Measurements from ENCODE around the gene TPH1.
A peak's percentile ranks its signal among the peaks of the same experiment; 100 is the strongest.

Gene TPH1

DNA sequence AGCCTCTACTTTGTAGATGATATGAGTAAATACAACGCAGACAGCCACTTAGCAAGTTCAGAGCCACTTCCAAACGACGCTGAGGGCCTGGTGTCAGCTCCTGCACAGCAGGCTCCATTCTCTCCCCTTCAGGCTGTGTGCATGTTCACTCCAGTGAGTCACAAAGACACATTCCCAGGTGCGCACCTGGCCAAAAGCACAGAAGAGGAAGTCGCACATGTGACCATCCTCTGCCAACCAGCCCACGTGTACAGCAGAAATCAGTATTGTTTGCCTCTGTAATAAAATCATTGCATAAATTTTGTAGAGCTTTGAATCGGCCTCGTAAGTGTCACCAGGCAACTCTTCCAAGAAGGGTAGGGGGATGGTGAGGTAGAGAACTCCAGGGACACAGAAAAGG, 19.5 kb upstream of the TPH1 start:
- peaks cover 3% of the 10 kb centered on the region for H3K27me3 Mint-ChIP-seq (ENCODE audit: low read depth)
- no peaks in the 10 kb centered on the region for H3K9me3 Mint-ChIP-seq
- no peak overlapping the region for H3K27ac Mint-ChIP-seq
- peaks cover 12% of the 10 kb centered on the region for H3K4me1 Mint-ChIP-seq
- H3K36me3 Mint-ChIP-seq (ENCODE audit: low read depth), result no peaks in the 10 kb centered on the region
- TF ChIP-seq, protein P1, sequence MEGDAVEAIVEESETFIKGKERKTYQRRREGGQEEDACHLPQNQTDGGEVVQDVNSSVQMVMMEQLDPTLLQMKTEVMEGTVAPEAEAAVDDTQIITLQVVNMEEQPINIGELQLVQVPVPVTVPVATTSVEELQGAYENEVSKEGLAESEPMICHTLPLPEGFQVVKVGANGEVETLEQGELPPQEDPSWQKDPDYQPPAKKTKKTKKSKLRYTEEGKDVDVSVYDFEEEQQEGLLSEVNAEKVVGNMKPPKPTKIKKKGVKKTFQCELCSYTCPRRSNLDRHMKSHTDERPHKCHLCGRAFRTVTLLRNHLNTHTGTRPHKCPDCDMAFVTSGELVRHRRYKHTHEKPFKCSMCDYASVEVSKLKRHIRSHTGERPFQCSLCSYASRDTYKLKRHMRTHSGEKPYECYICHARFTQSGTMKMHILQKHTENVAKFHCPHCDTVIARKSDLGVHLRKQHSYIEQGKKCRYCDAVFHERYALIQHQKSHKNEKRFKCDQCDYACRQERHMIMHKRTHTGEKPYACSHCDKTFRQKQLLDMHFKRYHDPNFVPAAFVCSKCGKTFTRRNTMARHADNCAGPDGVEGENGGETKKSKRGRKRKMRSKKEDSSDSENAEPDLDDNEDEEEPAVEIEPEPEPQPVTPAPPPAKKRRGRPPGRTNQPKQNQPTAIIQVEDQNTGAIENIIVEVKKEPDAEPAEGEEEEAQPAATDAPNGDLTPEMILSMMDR (IDR thresholded peaks at IDR 0.05; ENCODE audit: unreplicated experiment in 3 of 3), result no peak
- no peak overlapping the region for H3K4me3 Mint-ChIP-seq

DNA sequence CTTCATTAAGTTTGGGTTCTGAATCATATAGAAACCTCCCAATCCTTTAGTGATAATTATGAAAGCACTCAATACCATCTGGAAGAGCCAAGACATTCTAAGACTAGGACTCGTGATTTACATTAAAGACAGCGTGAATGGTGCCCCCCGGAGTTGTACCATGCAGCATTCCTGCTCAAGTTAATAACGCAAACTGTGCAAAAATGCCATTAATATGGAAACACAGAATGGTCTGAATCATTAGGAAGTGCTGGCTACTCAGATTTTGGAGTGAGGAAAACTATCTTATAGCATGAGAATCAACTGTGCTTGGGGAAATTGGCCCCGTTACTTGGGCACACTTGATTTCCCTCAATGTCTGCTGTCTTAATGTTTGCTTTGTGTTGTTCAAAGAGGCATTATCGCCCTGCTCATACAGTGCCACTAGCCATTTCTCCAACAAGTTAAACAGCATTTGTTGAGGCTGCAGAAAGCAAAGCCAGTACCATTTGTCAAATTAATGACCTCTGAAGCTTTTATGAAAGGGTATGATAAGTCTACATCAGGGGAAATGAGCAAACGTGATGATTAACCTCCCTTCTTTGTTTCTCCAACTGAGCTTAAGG, 18.5 kb upstream of the TPH1 start:
- H3K27me3 Mint-ChIP-seq (ENCODE audit: low read depth), result peaks cover 2% of the 10 kb centered on the region
- H3K4me1 Mint-ChIP-seq, result peaks cover 12% of the 10 kb centered on the region
- TF ChIP-seq, protein P1 (IDR thresholded peaks at IDR 0.05; ENCODE audit: unreplicated experiment in 3 of 3), result no peak
- no peak overlapping the region for H3K4me3 Mint-ChIP-seq
- H3K9me3 Mint-ChIP-seq, result no peaks in the 10 kb centered on the region
- H3K36me3 Mint-ChIP-seq (ENCODE audit: low read depth), result no peaks in the 10 kb centered on the region
- H3K27ac Mint-ChIP-seq, result peak overlapping the region in 1 of 3 experiments; percentile 43

DNA sequence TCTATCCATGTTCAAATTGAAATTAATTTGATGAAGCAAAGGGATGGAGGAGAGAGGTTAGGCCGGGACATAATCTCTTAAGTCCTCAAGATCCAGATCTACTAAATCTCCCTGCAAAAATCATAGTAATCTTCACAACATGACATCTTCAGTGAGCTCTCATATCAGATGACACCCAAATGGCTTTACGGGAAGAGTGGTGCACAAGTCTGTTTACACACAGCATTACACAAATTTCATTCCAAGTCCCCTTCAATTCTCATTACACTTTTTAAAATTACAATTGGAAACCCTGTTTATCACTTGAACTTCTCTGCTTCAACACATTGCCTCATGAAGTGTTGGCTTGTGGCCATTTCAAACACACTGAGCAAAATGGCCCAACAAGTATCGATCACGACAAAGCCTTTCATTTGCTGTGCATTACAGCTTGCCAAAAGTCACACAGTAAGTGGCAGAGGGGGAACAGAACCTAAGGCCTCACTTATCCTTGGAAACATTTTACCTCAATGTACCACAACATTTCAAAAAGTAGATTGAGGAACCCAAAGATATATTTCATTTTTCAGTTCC, 17.9 kb upstream of the TPH1 start:
- no peaks in the 10 kb centered on the region for H3K9me3 Mint-ChIP-seq
- peak overlapping the region in 1 of 3 experiments; percentile 84 for H3K27ac Mint-ChIP-seq
- no peaks in the 10 kb centered on the region for H3K36me3 Mint-ChIP-seq (ENCODE audit: low read depth)
- H3K4me1 Mint-ChIP-seq, result peaks cover 12% of the 10 kb centered on the region
- H3K4me3 Mint-ChIP-seq, result no peak overlapping the region
- H3K27me3 Mint-ChIP-seq (ENCODE audit: low read depth), result no peaks in the 10 kb centered on the region
- TF ChIP-seq, protein P1 (IDR thresholded peaks at IDR 0.05; ENCODE audit: unreplicated experiment in 3 of 3), result no peak

GRCh38 chr11:18063125-18063524, 17.1 kb upstream of the TPH1 start:
- H3K4me3 Mint-ChIP-seq, result no peak overlapping the region
- peak overlapping the region in 1 of 3 experiments; percentile 84 for H3K27ac Mint-ChIP-seq
- no peaks in the 10 kb centered on the region for H3K27me3 Mint-ChIP-seq (ENCODE audit: low read depth)
- peaks cover 12% of the 10 kb centered on the region for H3K4me1 Mint-ChIP-seq
- H3K36me3 Mint-ChIP-seq (ENCODE audit: low read depth), result no peaks in the 10 kb centered on the region
- H3K9me3 Mint-ChIP-seq, result no peaks in the 10 kb centered on the region
- TF ChIP-seq, protein P1 (IDR thresholded peaks at IDR 0.05; ENCODE audit: unreplicated experiment in 3 of 3), result no peak

GRCh38 chr11:18061351-18061750, 15.3 kb upstream of the TPH1 start:
- Mint-ChIP-seq H3K27ac (no peak overlapping the region), H3K9me3 (no peaks in the 10 kb centered on the region), H3K4me3 (no peak overlapping the region), H3K27me3 (ENCODE audit: low read depth) (no peaks in the 10 kb centered on the region), H3K36me3 (ENCODE audit: low read depth) (no peaks in the 10 kb centered on the region), H3K4me1 (peaks cover 12% of the 10 kb centered on the region)
- TF ChIP-seq, protein P1 (IDR thresholded peaks at IDR 0.05; ENCODE audit: unreplicated experiment in 3 of 3), result no peak
